ENCODE results near the gene EGLN3.
"Not testable (repeated sequence)": the region's sequence is repeated elsewhere in the genome, so short reads cannot be mapped to it uniquely, and the experiment has no call there.

The EGLN3 gene

GRCh38 chr14:33972583-33973081 lies 21.8 kb upstream of the EGLN3 start:
- H3K4me1 Mint-ChIP-seq (ENCODE audit: low read depth) = peaks cover 3% of the 10 kb centered on the region
- no peak overlapping the region for H3K4me3 Mint-ChIP-seq
- peaks cover 52% of the 10 kb centered on the region for H3K27me3 Mint-ChIP-seq (ENCODE audit: low read depth)
- peaks cover 18% of the 10 kb centered on the region for H3K36me3 Mint-ChIP-seq (ENCODE audit: low read depth)
- peaks cover 17% of the 10 kb centered on the region for H3K9me3 Mint-ChIP-seq
- no peak overlapping the region for H3K27ac Mint-ChIP-seq

GRCh38 chr14:33969846-33970245 lies 19.0 kb upstream of the EGLN3 start:
- not testable (repeated sequence) for H3K4me1 Mint-ChIP-seq (ENCODE audit: low read depth); H3K27ac Mint-ChIP-seq; H3K4me3 Mint-ChIP-seq
- H3K9me3 Mint-ChIP-seq = peaks cover 17% of the 10 kb centered on the region
- H3K27me3 Mint-ChIP-seq (ENCODE audit: low read depth) = peaks cover 54% of the 10 kb centered on the region
- peaks cover 24% of the 10 kb centered on the region for H3K36me3 Mint-ChIP-seq (ENCODE audit: low read depth)

- H3K9me3 Mint-ChIP-seq = peaks cover 17% of the 10 kb centered on the region
- H3K27ac Mint-ChIP-seq = no peak overlapping the region
Observed at GRCh38 chr14:33968722-33969121, 17.8 kb upstream of the EGLN3 start.

GRCh38 chr14:33967138-33967537 lies 16.3 kb upstream of the EGLN3 start:
- H3K36me3 Mint-ChIP-seq (ENCODE audit: low read depth) = peaks cover 25% of the 10 kb centered on the region
- peaks cover 24% of the 10 kb centered on the region for H3K9me3 Mint-ChIP-seq
- peaks cover 54% of the 10 kb centered on the region for H3K27me3 Mint-ChIP-seq (ENCODE audit: low read depth)
- H3K4me3 Mint-ChIP-seq = no peak overlapping the region
- no peak overlapping the region for H3K27ac Mint-ChIP-seq
- peaks cover 12% of the 10 kb centered on the region for H3K4me1 Mint-ChIP-seq (ENCODE audit: low read depth)

More at GRCh38 chr14:33968722-33969121, 17.8 kb upstream of the EGLN3 start:
- Mint-ChIP-seq H3K4me3 (no peak overlapping the region), H3K36me3 (ENCODE audit: low read depth) (peaks cover 24% of the 10 kb centered on the region), H3K4me1 (ENCODE audit: low read depth) (peaks cover 9% of the 10 kb centered on the region), H3K27me3 (ENCODE audit: low read depth) (peaks cover 56% of the 10 kb centered on the region)

GRCh38 chr14:33966276-33966675 lies 15.4 kb upstream of the EGLN3 start:
- Mint-ChIP-seq H3K4me1 (ENCODE audit: low read depth) (peaks cover 13% of the 10 kb centered on the region), H3K9me3 (peaks cover 24% of the 10 kb centered on the region), H3K4me3 (no peak overlapping the region), H3K36me3 (ENCODE audit: low read depth) (peaks cover 27% of the 10 kb centered on the region), H3K27me3 (ENCODE audit: low read depth) (peaks cover 52% of the 10 kb centered on the region), H3K27ac (no peak overlapping the region)

- peaks cover 20% of the 10 kb centered on the region for H3K4me1 Mint-ChIP-seq (ENCODE audit: low read depth)
- peaks cover 46% of the 10 kb centered on the region for H3K27me3 Mint-ChIP-seq (ENCODE audit: low read depth)
- no peak overlapping the region for H3K27ac Mint-ChIP-seq
- peaks cover 16% of the 10 kb centered on the region for H3K36me3 Mint-ChIP-seq (ENCODE audit: low read depth)
- no peak overlapping the region for H3K4me3 Mint-ChIP-seq
- peaks cover 11% of the 10 kb centered on the region for H3K9me3 Mint-ChIP-seq
Observed at GRCh38 chr14:33964599-33965317, 13.9 kb upstream of the EGLN3 start.

- Mint-ChIP-seq H3K27ac (no peak overlapping the region), H3K9me3 (peaks cover 8% of the 10 kb centered on the region), H3K36me3 (ENCODE audit: low read depth) (peaks cover 16% of the 10 kb centered on the region), H3K4me3 (no peak overlapping the region), H3K27me3 (ENCODE audit: low read depth) (peaks cover 39% of the 10 kb centered on the region), H3K4me1 (ENCODE audit: low read depth) (peaks cover 24% of the 10 kb centered on the region)
Observed at GRCh38 chr14:33963892-33964291, 13.0 kb upstream of the EGLN3 start.

- Mint-ChIP-seq H3K36me3 (ENCODE audit: low read depth) (peaks cover 14% of the 10 kb centered on the region), H3K4me1 (ENCODE audit: low read depth) (peaks cover 27% of the 10 kb centered on the region), H3K27me3 (ENCODE audit: low read depth) (peaks cover 34% of the 10 kb centered on the region)
- not testable (repeated sequence) for H3K9me3 Mint-ChIP-seq, H3K27ac Mint-ChIP-seq, H3K4me3 Mint-ChIP-seq
Observed at GRCh38 chr14:33962466-33962865, 11.6 kb upstream of the EGLN3 start.

GRCh38 chr14:33962016-33962415 lies 11.1 kb upstream of the EGLN3 start:
- H3K36me3 Mint-ChIP-seq (ENCODE audit: low read depth) = peaks cover 12% of the 10 kb centered on the region
- H3K27me3 Mint-ChIP-seq (ENCODE audit: low read depth) = peaks cover 31% of the 10 kb centered on the region
- peaks cover 8% of the 10 kb centered on the region for H3K9me3 Mint-ChIP-seq
- peaks cover 25% of the 10 kb centered on the region for H3K4me1 Mint-ChIP-seq (ENCODE audit: low read depth)
- H3K4me3 Mint-ChIP-seq = no peak overlapping the region
- H3K27ac Mint-ChIP-seq = no peak overlapping the region

- Mint-ChIP-seq H3K27me3 (ENCODE audit: low read depth) (peaks cover 41% of the 10 kb centered on the region), H3K9me3 (peaks cover 8% of the 10 kb centered on the region), H3K4me1 (ENCODE audit: low read depth) (peaks cover 35% of the 10 kb centered on the region), H3K4me3 (no peak overlapping the region), H3K27ac (no peak overlapping the region), H3K36me3 (ENCODE audit: low read depth) (peaks cover 15% of the 10 kb centered on the region)
Observed at GRCh38 chr14:33959692-33960151, 8.8 kb upstream of the EGLN3 start.

- Mint-ChIP-seq H3K4me1 (ENCODE audit: low read depth) (peaks cover 31% of the 10 kb centered on the region), H3K27me3 (ENCODE audit: low read depth) (peaks cover 43% of the 10 kb centered on the region), H3K9me3 (peaks cover 8% of the 10 kb centered on the region), H3K27ac (no peak overlapping the region), H3K36me3 (ENCODE audit: low read depth) (peaks cover 17% of the 10 kb centered on the region), H3K4me3 (no peak overlapping the region)
Observed at GRCh38 chr14:33958605-33959226, 7.8 kb upstream of the EGLN3 start.

- Mint-ChIP-seq H3K27ac (no peak overlapping the region), H3K9me3 (peaks cover 8% of the 10 kb centered on the region), H3K4me1 (ENCODE audit: low read depth) (peaks cover 31% of the 10 kb centered on the region), H3K27me3 (ENCODE audit: low read depth) (peaks cover 49% of the 10 kb centered on the region), H3K36me3 (ENCODE audit: low read depth) (peaks cover 17% of the 10 kb centered on the region), H3K4me3 (no peak overlapping the region)
Observed at GRCh38 chr14:33957993-33958392, 7.1 kb upstream of the EGLN3 start.

GRCh38 chr14:33957299-33957698 lies 6.4 kb upstream of the EGLN3 start:
- Mint-ChIP-seq H3K36me3 (ENCODE audit: low read depth) (peaks cover 15% of the 10 kb centered on the region), H3K27ac (no peak overlapping the region), H3K27me3 (ENCODE audit: low read depth) (peaks cover 52% of the 10 kb centered on the region), H3K9me3 (peaks cover 3% of the 10 kb centered on the region), H3K4me1 (ENCODE audit: low read depth) (peaks cover 27% of the 10 kb centered on the region), H3K4me3 (no peak overlapping the region)

GRCh38 chr14:33956640-33957039 lies 5.8 kb upstream of the EGLN3 start:
- Mint-ChIP-seq H3K9me3 (no peaks in the 10 kb centered on the region), H3K4me1 (ENCODE audit: low read depth) (peaks cover 25% of the 10 kb centered on the region), H3K36me3 (ENCODE audit: low read depth) (peaks cover 12% of the 10 kb centered on the region), H3K27me3 (ENCODE audit: low read depth) (peaks cover 55% of the 10 kb centered on the region), H3K4me3 (no peak overlapping the region), H3K27ac (no peak overlapping the region)

GRCh38 chr14:33954016-33954598 lies 3.2 kb upstream of the EGLN3 start:
- H3K4me1 Mint-ChIP-seq (ENCODE audit: low read depth) = peaks cover 27% of the 10 kb centered on the region
- H3K36me3 Mint-ChIP-seq (ENCODE audit: low read depth) = peaks cover 23% of the 10 kb centered on the region
- peaks cover 60% of the 10 kb centered on the region for H3K27me3 Mint-ChIP-seq (ENCODE audit: low read depth)
- no peaks in the 10 kb centered on the region for H3K9me3 Mint-ChIP-seq
- H3K4me3 Mint-ChIP-seq = no peak overlapping the region
- H3K27ac Mint-ChIP-seq = no peak overlapping the region

All from T-helper 1 cell treated with Interleukin-12 subunit alpha and Interleukin-12 subunit beta and Interleukin-4 antibody, amounts not matched to agents 30 μg/mL and 1 μg/mL, for 36 hours (primary cell).